ENCODE measurements around the gene RPUSD1. TPM values are rescaled to one million over a fixed set of nuclear protein-coding genes. Genes with fewer than 3 reads are reported as not detected.

Gene RPUSD1
- polyA plus RNA-seq, 2 of the 4 experiments (the other 2 are of a cell fraction): 10.6 to 29.3 TPM

DNA sequence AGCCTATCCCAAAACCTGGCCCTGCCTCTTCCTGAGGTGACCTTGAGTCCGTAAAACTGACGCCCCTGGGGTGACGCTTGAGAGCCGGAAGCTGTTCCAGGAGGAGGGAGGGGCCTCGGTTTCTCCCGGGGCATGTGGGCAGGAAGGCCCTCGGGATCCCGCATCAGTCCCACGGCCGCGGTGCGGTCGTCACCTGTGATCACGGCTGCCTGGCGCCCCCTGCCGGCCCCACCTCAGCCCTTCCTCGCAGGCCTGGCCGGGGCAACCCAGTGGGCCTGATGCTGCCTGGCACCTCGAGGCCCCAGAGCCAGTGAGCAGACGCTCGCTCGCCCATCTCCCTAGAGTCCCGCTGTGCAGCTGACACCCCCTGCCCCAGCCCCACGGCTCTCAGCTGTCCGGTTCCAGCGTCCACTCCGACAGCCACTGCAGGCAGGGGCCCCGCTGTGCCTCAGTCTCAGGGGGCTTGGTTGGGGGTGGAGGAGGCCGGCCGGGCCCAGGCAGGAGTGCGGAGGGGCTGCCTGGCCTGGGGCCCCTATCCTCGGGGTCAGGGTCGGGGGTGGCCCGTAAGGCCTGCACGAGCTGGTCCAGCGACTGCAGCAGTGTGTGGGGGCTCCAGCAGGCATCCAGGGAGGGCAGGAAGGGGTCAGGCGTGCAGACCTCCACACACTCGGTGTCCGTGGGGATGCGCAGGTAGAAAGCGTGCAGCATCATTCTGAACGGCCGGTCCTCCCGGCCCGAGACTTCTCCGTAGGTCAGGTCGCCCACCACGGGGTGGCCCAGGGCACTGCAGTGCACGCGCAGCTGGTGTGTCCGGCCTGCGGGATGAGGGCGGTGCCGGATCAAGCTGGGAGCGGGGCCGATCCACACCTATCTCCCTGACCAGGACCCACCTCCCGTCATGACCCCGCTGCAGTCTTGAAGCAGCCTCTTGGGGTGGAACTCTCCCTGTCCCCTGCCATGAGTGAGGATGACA is 2.3 kb downstream of the RPUSD1 start:
- 25% methylated on average over 18 of the region's 58 CpGs for WGBS (ENCODE audit: missing lambda C conversion rate)
- ChIA-PET CTCF (interaction anchor here (0.7 to 10.1 kb wide), 29 partner anchors 10 to 1291 kb away, joined by 3 to 205 read pairs (median 5); partner anchors contain the start of genes ANTKMT, CCDC78, CIAO3 and METRN), POLR2A (interaction anchor here (1.1 kb wide), 1 partner anchor 65 kb away, joined by 3 read pairs; the partner anchor contains the start of gene ANTKMT)
- ATAC-seq (peak; percentile 26 to 74), FAIRE-seq (no peak), DNase-seq (ENCODE audit: low read depth in 1 of 2, low spot score in 1 of 2) (peak; percentile 74 to 77)
- H3K4me2 ChIP-seq: no peak overlapping the region
- 0 out of 6 replicates have a peak overlapping the region, but pooled peaks of 1 of the 2 experiments have one; percentile 20 for H3K27ac ChIP-seq
- H3K4me1 ChIP-seq: peaks cover 27% of the 10 kb centered on the region
- no peaks in the 10 kb centered on the region for H3K9me3 ChIP-seq
- H3K4me3 ChIP-seq: no peak overlapping the region
- TF ChIP-seq RAD21 (conservative IDR thresholded peaks at IDR 0.05 in 1 of 2, IDR thresholded peaks at IDR 0.05 in 1 of 2): peak; percentile 77
- no peak for TF ChIP-seq FOSB (CRISPR knock-in tag; IDR thresholded peaks at IDR 0.05)
- TF ChIP-seq, protein P1, sequence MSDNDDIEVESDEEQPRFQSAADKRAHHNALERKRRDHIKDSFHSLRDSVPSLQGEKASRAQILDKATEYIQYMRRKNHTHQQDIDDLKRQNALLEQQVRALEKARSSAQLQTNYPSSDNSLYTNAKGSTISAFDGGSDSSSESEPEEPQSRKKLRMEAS (IDR thresholded peaks at IDR 0.05): peak; percentile 54
- no peak for TF ChIP-seq MYC (IDR thresholded peaks at IDR 0.05; ENCODE audit: borderline replicate concordance, low read length)
- TF ChIP-seq SMC3 (IDR thresholded peaks at IDR 0.05): peak; percentile 69
- no peak for TF ChIP-seq RFX5 (IDR thresholded peaks at IDR 0.05)
- TF ChIP-seq KDM1A (IDR thresholded peaks at IDR 0.05; ENCODE audit: low read depth): no peak
- no peak for TF ChIP-seq KDM5A (IDR thresholded peaks at IDR 0.05)
- no peak for TF ChIP-seq NR3C1 (IDR thresholded peaks at IDR 0.05)
- TF ChIP-seq, protein P2, sequence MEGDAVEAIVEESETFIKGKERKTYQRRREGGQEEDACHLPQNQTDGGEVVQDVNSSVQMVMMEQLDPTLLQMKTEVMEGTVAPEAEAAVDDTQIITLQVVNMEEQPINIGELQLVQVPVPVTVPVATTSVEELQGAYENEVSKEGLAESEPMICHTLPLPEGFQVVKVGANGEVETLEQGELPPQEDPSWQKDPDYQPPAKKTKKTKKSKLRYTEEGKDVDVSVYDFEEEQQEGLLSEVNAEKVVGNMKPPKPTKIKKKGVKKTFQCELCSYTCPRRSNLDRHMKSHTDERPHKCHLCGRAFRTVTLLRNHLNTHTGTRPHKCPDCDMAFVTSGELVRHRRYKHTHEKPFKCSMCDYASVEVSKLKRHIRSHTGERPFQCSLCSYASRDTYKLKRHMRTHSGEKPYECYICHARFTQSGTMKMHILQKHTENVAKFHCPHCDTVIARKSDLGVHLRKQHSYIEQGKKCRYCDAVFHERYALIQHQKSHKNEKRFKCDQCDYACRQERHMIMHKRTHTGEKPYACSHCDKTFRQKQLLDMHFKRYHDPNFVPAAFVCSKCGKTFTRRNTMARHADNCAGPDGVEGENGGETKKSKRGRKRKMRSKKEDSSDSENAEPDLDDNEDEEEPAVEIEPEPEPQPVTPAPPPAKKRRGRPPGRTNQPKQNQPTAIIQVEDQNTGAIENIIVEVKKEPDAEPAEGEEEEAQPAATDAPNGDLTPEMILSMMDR (IDR thresholded peaks at IDR 0.05): peak; percentile 74

DNA sequence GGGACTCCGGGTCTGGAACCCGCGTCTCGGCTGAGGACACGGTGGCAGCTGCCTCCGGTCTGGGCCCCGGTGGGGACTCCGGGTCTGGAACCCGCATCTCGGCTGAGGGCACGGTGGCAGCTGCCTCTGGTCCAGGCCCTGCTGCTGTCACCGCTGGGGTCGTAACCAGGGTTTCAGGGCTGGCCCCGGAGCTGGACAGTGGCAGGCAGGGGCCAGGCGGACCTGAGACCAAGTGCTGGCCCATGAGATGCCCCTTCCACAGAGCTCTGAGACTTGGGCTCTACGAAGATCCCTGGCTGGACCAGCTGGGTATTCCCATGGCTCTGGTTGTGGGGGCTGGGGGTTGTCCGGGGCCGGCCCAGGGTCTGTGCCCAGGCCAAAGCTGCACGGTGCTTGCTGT is 3.8 kb downstream of the RPUSD1 start:
- H3K4me2 ChIP-seq: no peak overlapping the region
- TF ChIP-seq PHF8 (IDR thresholded peaks at IDR 0.05; ENCODE audit: borderline replicate concordance, low read depth) (no peak), KDM5A (IDR thresholded peaks at IDR 0.05) (no peak), MAZ (IDR thresholded peaks at IDR 0.05; ENCODE audit: borderline replicate concordance, low read depth, low read length) (no peak), NFE2L2 (conservative IDR thresholded peaks at IDR 0.05; ENCODE audit: low read length) (no peak), MAFK (IDR thresholded peaks at IDR 0.05; ENCODE audit: partially characterized antibody) (no peak), EP300 (IDR thresholded peaks at IDR 0.05) (no peak)
- peaks cover 25% of the 10 kb centered on the region for H3K4me1 ChIP-seq
- WGBS (ENCODE audit: missing lambda C conversion rate): 100% methylated on average over 3 of the region's 19 CpGs
- H3K4me3 ChIP-seq: no peak overlapping the region
- DNase-seq (ENCODE audit: low read depth in 1 of 2, low spot score in 1 of 2) (no peak), ATAC-seq (no peak), FAIRE-seq (no peak)
- H3K27ac ChIP-seq: no peak overlapping the region
- ChIA-PET POLR2A (interaction anchor here (1.1 kb wide), 1 partner anchor 64 kb away, joined by 3 read pairs; the partner anchor contains the start of gene ANTKMT), CTCF (interaction anchor here (0.8 to 10.1 kb wide), 16 partner anchors 8 to 184 kb away, joined by 3 to 205 read pairs (median 22); partner anchors contain the start of genes ANTKMT, CCDC78, CIAO3 and METRN)
- H3K9me3 ChIP-seq: no peaks in the 10 kb centered on the region

DNA sequence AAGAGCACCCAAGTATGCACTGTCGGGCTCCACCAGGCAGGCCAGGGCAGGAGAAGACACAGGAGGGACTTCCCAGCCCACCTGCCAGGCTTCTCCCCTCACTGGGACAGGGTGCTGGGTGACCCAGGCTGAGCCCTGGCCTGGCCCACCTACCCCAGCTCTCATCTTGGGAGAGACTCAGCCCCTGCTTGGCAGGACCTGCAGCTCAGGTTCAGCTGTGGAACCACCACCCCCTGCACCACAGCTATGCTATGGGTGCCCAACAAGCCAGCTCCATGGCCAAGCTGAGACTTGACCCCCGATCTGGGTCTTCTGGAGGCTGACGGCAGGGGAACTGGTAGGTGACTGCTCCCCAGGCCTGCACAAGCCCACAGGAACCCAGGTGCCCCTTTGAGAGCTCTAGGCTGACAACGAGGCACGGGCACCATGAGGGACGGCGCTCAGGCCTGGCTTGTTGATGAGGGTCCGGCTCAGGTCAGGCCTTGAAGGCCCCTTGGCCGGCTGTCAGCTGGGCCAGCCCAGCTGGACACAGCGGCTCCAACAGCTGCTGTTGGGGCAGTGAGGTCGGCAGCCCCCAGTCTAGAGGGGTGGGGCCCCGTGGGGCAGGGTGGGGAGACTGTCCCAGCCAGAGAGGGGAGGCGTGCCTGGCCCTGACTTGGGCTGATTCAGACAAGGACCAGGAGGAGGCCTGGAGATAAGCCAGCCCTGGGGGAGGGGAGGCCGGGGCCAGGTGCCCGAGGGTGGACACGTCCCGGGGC is 4.6 kb downstream of the RPUSD1 start:
- Histone ChIP-seq H3K4me1 (peaks cover 21% of the 10 kb centered on the region; the same call in 2 of the 3 replicates), H3K4me3 (no peak overlapping the region), H3K27ac (no peak overlapping the region), H3K4me2 (no peak overlapping the region), H3K9me3 (no peaks in the 10 kb centered on the region)
- ATAC-seq (no peak; a peak in 1 of 6 replicates), DNase-seq (ENCODE audit: low read depth in 1 of 2, low spot score in 1 of 2) (no peak), FAIRE-seq (no peak)
- 79% methylated on average over 3 of the region's 17 CpGs for WGBS (ENCODE audit: missing lambda C conversion rate)
- TF ChIP-seq, protein P3, sequence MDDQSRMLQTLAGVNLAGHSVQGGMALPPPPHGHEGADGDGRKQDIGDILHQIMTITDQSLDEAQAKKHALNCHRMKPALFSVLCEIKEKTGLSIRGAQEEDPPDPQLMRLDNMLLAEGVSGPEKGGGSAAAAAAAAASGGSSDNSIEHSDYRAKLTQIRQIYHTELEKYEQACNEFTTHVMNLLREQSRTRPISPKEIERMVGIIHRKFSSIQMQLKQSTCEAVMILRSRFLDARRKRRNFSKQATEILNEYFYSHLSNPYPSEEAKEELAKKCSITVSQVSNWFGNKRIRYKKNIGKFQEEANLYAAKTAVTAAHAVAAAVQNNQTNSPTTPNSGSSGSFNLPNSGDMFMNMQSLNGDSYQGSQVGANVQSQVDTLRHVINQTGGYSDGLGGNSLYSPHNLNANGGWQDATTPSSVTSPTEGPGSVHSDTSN (IDR thresholded peaks at IDR 0.05): peak; percentile 15; the same call in 1 of the 2 replicates
- no peak for TF ChIP-seq NPAS2 (CRISPR knock-in tag; IDR thresholded peaks at IDR 0.05; ENCODE audit: borderline replicate concordance)
- ChIA-PET CTCF (interaction anchor here (4.1 to 10.1 kb wide), 5 partner anchors 17 to 71 kb away, joined by 41 to 205 read pairs (median 105); partner anchors contain the start of genes CIAO3, METRN and MSLN), POLR2A (no interaction called here)
